GM23338 (cell line): ENCODE data around the gene PIGU. TPM values are rescaled to one million over a fixed set of nuclear protein-coding genes. Genes with fewer than 3 reads are reported as not detected.

Experiments
- ATAC-seq: fragments of 200-7000 bp; cut with Tn5 transposase; 3 replicates; pipeline ENCODE4 v1.9.1; 2020
- DNase-seq: peaks from one replicate; pipeline ENCODE4 v3.0.0-alpha.2; 2015; ENCODE audit warnings: low spot score
- H2AFZ ChIP-seq: fragments of 200-600 bp; sonication (generic); 2 replicates; pipeline ENCODE4 v1.8.0; 2016; ENCODE audit warnings: antibody characterized with exemption, mild to moderate bottlenecking, moderate library complexity
- H3F3A ChIP-seq: fragments of 200-600 bp; sonication (generic); replicated peaks from 2 replicates; pipeline ENCODE4 v1.8.0; 2017; ENCODE audit warnings: antibody characterized with exemption, mixed run types, low read depth
- H3K27ac ChIP-seq: fragments of 200-600 bp; sonication (generic); 2 replicates; pipeline ENCODE4 v1.6.1; 2016; ENCODE audit warnings: low read depth
- H3K27me3 ChIP-seq: fragments of 200-600 bp; sonication (generic); 2 replicates; pipeline ENCODE4 v1.8.0; 2016; ENCODE audit warnings: mild to moderate bottlenecking, mixed run types, moderate library complexity; ENCODE audit not compliant: insufficient read depth
- H3K36me3 ChIP-seq: fragments of 200-600 bp; sonication (generic); 2 replicates; pipeline ENCODE4 v1.8.0; 2016; ENCODE audit warnings: mild to moderate bottlenecking; ENCODE audit not compliant: insufficient read depth
- H3K4me1 ChIP-seq: fragments of 200-600 bp; sonication (generic); 2 replicates; pipeline ENCODE4 v1.8.0; 2016; ENCODE audit warnings: mild to moderate bottlenecking, moderate library complexity; ENCODE audit not compliant: insufficient read depth
- H3K4me2 ChIP-seq: fragments of 200-600 bp; sonication (generic); 2 replicates; pipeline ENCODE4 v1.7.1; 2017; ENCODE audit warnings: mixed run types
- H3K4me3 ChIP-seq: fragments of 200-600 bp; sonication (generic); 2 replicates; pipeline ENCODE4 v1.6.1; 2016; ENCODE audit warnings: mixed run types
- H3K79me2 ChIP-seq: fragments of 200-600 bp; sonication (generic); replicated peaks from 2 replicates; pipeline ENCODE4 v1.8.0; 2017; ENCODE audit warnings: mild to moderate bottlenecking; ENCODE audit not compliant: insufficient read depth
- H3K9me2 ChIP-seq: fragments of 200-600 bp; sonication (generic); 2 replicates; pipeline ENCODE4 v1.8.0; 2017; ENCODE audit not compliant: insufficient read depth
- H4K20me1 ChIP-seq: fragments of 200-600 bp; sonication (generic); replicated peaks from 2 replicates; pipeline ENCODE4 v1.8.0; 2017; ENCODE audit warnings: mild to moderate bottlenecking; ENCODE audit not compliant: insufficient read depth
- H3K27ac Mint-ChIP-seq: 2 replicates; pipeline ENCODE4 v1.8.0; 2020; ENCODE audit warnings: inconsistent platforms, mild to moderate bottlenecking, moderate library complexity, mixed read lengths
- H3K27me3 Mint-ChIP-seq: 3 replicates; pipeline ENCODE4 v1.8.0; 2022; ENCODE audit warnings: low read depth, mild to moderate bottlenecking, moderate library complexity, mixed read lengths, inconsistent platforms; ENCODE audit not compliant: insufficient read depth, poor library complexity
- H3K36me3 Mint-ChIP-seq: 3 replicates; pipeline ENCODE4 v1.8.0; 2021; ENCODE audit warnings: low read depth, mild to moderate bottlenecking, inconsistent platforms, moderate library complexity, mixed read lengths
- H3K4me1 Mint-ChIP-seq: 3 replicates; pipeline ENCODE4 v1.8.0; 2020; ENCODE audit warnings: mild to moderate bottlenecking, inconsistent platforms, mixed read lengths
- H3K4me3 Mint-ChIP-seq: 3 replicates; pipeline ENCODE4 v1.8.0; 2021; ENCODE audit warnings: moderate library complexity, mild to moderate bottlenecking, inconsistent platforms, mixed read lengths
- H3K9me3 Mint-ChIP-seq: 3 replicates; pipeline ENCODE4 v1.8.0; 2020; ENCODE audit warnings: moderate library complexity, mild to moderate bottlenecking, inconsistent platforms, mixed read lengths
- CREB1 ChIP-seq: fragments of 250-450 bp; sonication (Bioruptor Pico); IDR thresholded peaks from 2 replicates; pipeline ENCODE4 v1.5.0; 2020; ENCODE audit warnings: low read depth, mild to moderate bottlenecking, moderate library complexity
- CTCF ChIP-seq, 2 experiments: fragments of 200-600 bp in 1 of 2; sonication (generic) in 1 of 2; conservative IDR thresholded peaks; 2 replicates each; pipeline versions ENCODE4 v1.5.1 to v1.6.1; 2016 to 2017; ENCODE audit warnings: antibody characterized with exemption in 2 of 2, low read depth in 2 of 2, mild to moderate bottlenecking in 2 of 2, moderate library complexity in 1 of 2
- ETS1 ChIP-seq: IDR thresholded peaks from 2 replicates; pipeline ENCODE4 v1.6.1; 2016; ENCODE audit warnings: antibody characterized with exemption
- EZH2 ChIP-seq: fragments of 200-600 bp; sonication (generic); IDR thresholded peaks from one replicate; pipeline ENCODE4 v1.8.0; 2017; ENCODE audit warnings: antibody characterized with exemption, mild to moderate bottlenecking, low read depth; ENCODE audit not compliant: unreplicated experiment
- EZH2phosphoT487 ChIP-seq: fragments of 200-600 bp; sonication (generic); IDR thresholded peaks from one replicate; pipeline ENCODE4 v1.8.1; 2018; ENCODE audit warnings: antibody characterized with exemption; ENCODE audit not compliant: unreplicated experiment
- JUNB ChIP-seq: IDR thresholded peaks from one replicate; pipeline ENCODE4 v1.6.1; 2016; ENCODE audit warnings: antibody characterized with exemption; ENCODE audit not compliant: unreplicated experiment
- NANOG ChIP-seq: IDR thresholded peaks from 2 replicates; pipeline ENCODE4 v1.6.1; 2016; ENCODE audit warnings: antibody characterized with exemption, borderline replicate concordance
- REST ChIP-seq: IDR thresholded peaks from one replicate; pipeline ENCODE4 v1.6.1; 2018; ENCODE audit warnings: antibody characterized with exemption; ENCODE audit not compliant: unreplicated experiment
- STAT1 ChIP-seq: IDR thresholded peaks from one replicate; pipeline ENCODE4 v1.6.1; 2016; ENCODE audit warnings: antibody characterized with exemption; ENCODE audit not compliant: unreplicated experiment
- ZNF114 ChIP-seq: fragments of 250-450 bp; sonication (Bioruptor Pico); IDR thresholded peaks from 2 replicates; pipeline ENCODE4 v1.5.0; 2020; ENCODE audit warnings: mild to moderate bottlenecking, moderate library complexity
- ZNF331 ChIP-seq: fragments of 250-450 bp; sonication (Bioruptor Pico); IDR thresholded peaks from 2 replicates; pipeline ENCODE4 v1.5.0; 2020; ENCODE audit warnings: low read depth, mild to moderate bottlenecking, moderate library complexity
- polyA plus RNA-seq: library from polyadenylated mRNA; unstranded; fragments of >200 nt; fragmentation: Nextera tagmentation; extraction: Ambion mirVana; gene quantifications from 2 replicates; pipeline ENCODE4 v1.2.1, GENCODE V29; 2016
- total RNA-seq: library from RNA; depleted of rRNA; stranded (reverse); fragments of >200 nt; shearing (Covaris generic); gene quantifications from 2 replicates; pipeline ENCODE4 v1.2.3, GENCODE V29; 2014

Gene PIGU
- total and polyA plus RNA-seq, 2 experiments from 2014 or later, result 24.3 to 28.9 TPM

DNA sequence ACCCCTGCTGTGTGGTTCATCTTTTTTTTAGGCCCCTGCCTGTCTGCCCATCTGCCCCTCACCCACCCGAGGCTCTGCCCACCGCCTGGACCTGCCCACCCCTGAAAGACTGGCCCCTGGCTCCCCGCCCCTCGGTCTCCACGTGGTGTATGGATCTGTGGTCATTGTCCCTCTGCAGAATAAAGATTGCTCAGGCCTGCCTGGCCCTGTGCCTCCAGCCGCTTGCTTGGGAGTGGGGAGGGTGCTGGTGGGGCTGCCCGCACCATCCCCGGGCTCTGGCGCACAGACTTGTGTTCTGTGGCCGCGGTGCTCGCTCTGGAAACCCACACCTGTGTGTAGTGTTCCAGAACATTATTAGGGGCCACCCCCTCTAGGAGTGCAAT is 116.8 kb downstream of the PIGU start (continued):
- no peak for TF ChIP-seq ETS1
- TF ChIP-seq ZNF114, result no peak
- TF ChIP-seq NANOG, result no peak
- TF ChIP-seq STAT1, result no peak
- no peak for TF ChIP-seq EZH2
- no peak for TF ChIP-seq JUNB

DNA sequence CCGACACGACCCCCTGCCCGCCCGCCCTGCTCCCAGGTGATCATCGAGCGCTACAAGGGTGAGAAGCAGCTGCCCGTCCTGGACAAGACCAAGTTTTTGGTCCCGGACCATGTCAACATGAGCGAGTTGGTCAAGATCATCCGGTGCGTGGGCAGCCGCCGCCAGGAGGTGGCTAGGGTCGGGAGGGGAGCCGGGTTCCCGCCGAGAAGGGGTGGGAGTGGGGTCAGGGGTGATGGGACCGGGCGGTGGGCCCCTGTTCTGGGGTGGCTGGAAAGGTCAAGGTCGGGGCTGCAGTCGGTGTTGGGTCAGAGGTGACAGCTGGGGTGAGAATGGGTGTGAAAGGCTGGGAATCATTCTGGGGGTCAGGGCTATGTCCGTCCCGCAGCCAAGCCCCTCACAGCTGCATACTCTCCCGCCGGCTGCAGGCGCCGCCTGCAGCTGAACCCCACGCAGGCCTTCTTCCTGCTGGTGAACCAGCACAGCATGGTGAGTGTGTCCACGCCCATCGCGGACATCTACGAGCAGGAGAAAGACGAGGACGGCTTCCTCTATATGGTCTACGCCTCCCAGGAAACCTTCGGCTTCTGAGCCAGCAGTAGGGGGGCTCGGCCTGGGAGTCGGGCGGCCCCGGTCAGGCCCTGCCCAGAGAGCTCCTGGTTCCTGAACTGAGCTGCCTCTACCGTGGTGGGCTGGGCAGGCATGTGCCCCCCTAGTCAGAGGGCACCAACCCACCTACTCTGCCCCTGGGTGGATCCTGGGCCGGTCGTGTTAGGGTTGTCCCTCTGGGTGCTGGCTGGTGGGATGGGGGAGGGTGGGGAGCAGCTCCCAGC is 117.4 kb downstream of the PIGU start:
- Histone ChIP-seq H3K4me3 (peak overlapping the region; percentile 91), H4K20me1 (no peaks in the 10 kb centered on the region; the same call in 1 of the 2 replicates), H3K4me2 (peak overlapping the region; percentile 77), H3K79me2 (no peaks in the 10 kb centered on the region), H2AFZ (no peak overlapping the region), H3F3A (no peaks in the 10 kb centered on the region), H3K36me3 (no peaks in the 10 kb centered on the region), H3K9me2 (no peaks in the 10 kb centered on the region), H3K4me1 (no peaks in the 10 kb centered on the region), H3K27me3 (peaks cover 6% of the 10 kb centered on the region; the same call in 1 of the 2 replicates), H3K27ac (no peak overlapping the region)
- DNase-seq (peak; percentile 30), ATAC-seq (peak; percentile 7)
- Mint-ChIP-seq H3K9me3 (no peaks in the 10 kb centered on the region), H3K4me3 (peak overlapping the region; percentile 69), H3K4me1 (peaks cover 3% of the 10 kb centered on the region; the same call in 2 of the 3 replicates), H3K27ac (no peak overlapping the region), H3K36me3 (no peaks in the 10 kb centered on the region; the same call in 1 of the 3 replicates), H3K27me3 (peaks cover 3% of the 10 kb centered on the region)
- no peak for TF ChIP-seq JUNB
- no peak for TF ChIP-seq EZH2phosphoT487
- TF ChIP-seq ZNF114, result no peak
- TF ChIP-seq CREB1 (CRISPR knock-in tag), result no peak
- no peak for TF ChIP-seq EZH2
- no peak for TF ChIP-seq ZNF331 (CRISPR knock-in tag)
- TF ChIP-seq STAT1, result no peak
- TF ChIP-seq REST, result no peak
- no peak for TF ChIP-seq CTCF (conservative IDR thresholded peaks at IDR 0.05; ENCODE audit: low read depth in 2 of 2)
- TF ChIP-seq NANOG, result no peak
